IMR-90 (cell line): Measurements from ENCODE around the gene NTM. TPM values are rescaled to one million over a fixed set of nuclear protein-coding genes. Genes with fewer than 3 reads are reported as not detected.

Source experiments
- ATAC-seq: fragments of 200-7000 bp; cut with Tn5 transposase; 2 replicates; pipeline ENCODE4 v1.9.1; 2020; ENCODE audit warnings: low read depth, mild to moderate bottlenecking, moderate library complexity
- BruUV-seq: library from RNA; stranded (reverse); fragments of 400-500 nt; replicated peaks from 2 replicates; lab custom pipeline; 2021; lab: Mats Ljungman, UMichigan
- CTCF ChIA-PET: fragments of 300-600 bp; formaldehyde crosslinking; extraction: SDS; loops from one replicate; lab custom pipeline; 2021; ENCODE audit warnings: antibody characterized with exemption; lab: Yijun Ruan, JAX
- POLR2A ChIA-PET: fragments of 300-600 bp; sonication (Branson Sonifier 250); formaldehyde crosslinking; loops from one replicate; lab custom pipeline; 2022; ENCODE audit warnings: antibody characterized with exemption; ENCODE audit not compliant: unreplicated experiment; lab: Charles Lee
- DNase-seq: peaks from one replicate; pipeline ENCODE4 v3.0.0; 2013
- H2AFZ ChIP-seq: replicated peaks from 2 replicates; pipeline ENCODE3; 2013; ENCODE audit warnings: low read length, mild to moderate bottlenecking; ENCODE audit not compliant: poor library complexity
- H2AK5ac ChIP-seq: 2 replicates; pipeline ENCODE4 v1.6.1; 2013; ENCODE audit warnings: low read depth, low read length, inconsistent platforms
- H2AK9ac ChIP-seq: replicated peaks from 2 replicates; pipeline ENCODE3; 2013; ENCODE audit warnings: mild to moderate bottlenecking, low read depth, low read length, moderate library complexity; ENCODE audit not compliant: poor library complexity
- H2BK120ac ChIP-seq: 2 replicates; pipeline ENCODE4 v1.6.1; 2013; ENCODE audit warnings: low read depth, low read length, inconsistent platforms
- H2BK15ac ChIP-seq: 3 replicates; pipeline ENCODE4 v1.6.1; 2013; ENCODE audit warnings: low read depth, low read length, inconsistent platforms
- H2BK20ac ChIP-seq: 2 replicates; pipeline ENCODE4 v1.6.1; 2013; ENCODE audit warnings: low read depth, mild to moderate bottlenecking, inconsistent platforms, low read length, moderate library complexity
- H2BK5ac ChIP-seq: 2 replicates; pipeline ENCODE4 v1.6.1; 2013; ENCODE audit warnings: mild to moderate bottlenecking, low read depth, low read length, inconsistent platforms; ENCODE audit not compliant: poor library complexity, severe bottlenecking
- H3K14ac ChIP-seq: replicated peaks from 2 replicates; pipeline ENCODE4 v1.6.1; 2013; ENCODE audit warnings: low read depth, low read length, inconsistent platforms
- H3K18ac ChIP-seq: 2 replicates; pipeline ENCODE4 v1.6.1; 2013; ENCODE audit warnings: low read depth, low read length, control low read depth
- H3K23ac ChIP-seq: 2 replicates; pipeline ENCODE4 v1.6.1; 2013; ENCODE audit warnings: low read depth, low read length, inconsistent platforms
- H3K27ac ChIP-seq: 2 replicates; pipeline ENCODE4 v1.5.1; 2013; ENCODE audit warnings: mild to moderate bottlenecking, control low read depth, low read length; ENCODE audit not compliant: insufficient read depth
- H3K27me3 ChIP-seq: 2 replicates; pipeline ENCODE4 v1.6.1; 2013; ENCODE audit warnings: low read length; ENCODE audit not compliant: control insufficient read depth, insufficient read depth
- H3K36me3 ChIP-seq: 2 replicates; pipeline ENCODE4 v1.6.1; 2013; ENCODE audit warnings: low read length, mixed read lengths; ENCODE audit not compliant: control insufficient read depth, insufficient read depth
- H3K4ac ChIP-seq: 2 replicates; pipeline ENCODE4 v1.6.1; 2013; ENCODE audit warnings: low read depth, low read length, inconsistent platforms
- H3K4me1 ChIP-seq: 2 replicates; pipeline ENCODE4 v1.6.1; 2013; ENCODE audit warnings: low read length, mixed read lengths; ENCODE audit not compliant: control insufficient read depth, insufficient read depth
- H3K4me2 ChIP-seq: 2 replicates; pipeline ENCODE4 v1.6.1; 2013; ENCODE audit warnings: low read depth, mild to moderate bottlenecking, control low read depth, low read length, moderate library complexity
- H3K4me3 ChIP-seq: 2 replicates; pipeline ENCODE4 v1.5.1; 2013; ENCODE audit warnings: low read depth, mild to moderate bottlenecking, control low read depth, low read length, moderate library complexity; ENCODE audit not compliant: insufficient read depth
- H3K56ac ChIP-seq: 2 replicates; pipeline ENCODE4 v1.6.1; 2013; ENCODE audit warnings: low read length, inconsistent platforms; ENCODE audit not compliant: insufficient read depth; ENCODE audit errors: extremely low read depth
- H3K79me1 ChIP-seq, 2 experiments: 2 replicates each; pipeline ENCODE4 v1.6.1; 2013; ENCODE audit warnings: low read length in 2 of 2, inconsistent platforms in 1 of 2, low read depth in 1 of 2
- H3K9ac ChIP-seq: 2 replicates; pipeline ENCODE4 v1.6.1; 2013; ENCODE audit warnings: low read depth, low read length, control low read depth
- H3K9me1 ChIP-seq: 2 replicates; pipeline ENCODE4 v1.6.1; 2013; ENCODE audit warnings: low read length, inconsistent platforms; ENCODE audit not compliant: insufficient read depth
- H3K9me3 ChIP-seq: 2 replicates; pipeline ENCODE4 v1.6.1; 2013; ENCODE audit warnings: low read length; ENCODE audit not compliant: control insufficient read depth, insufficient read depth
- H4K20me1 ChIP-seq: 2 replicates; pipeline ENCODE4 v1.6.1; 2013; ENCODE audit warnings: low read length, inconsistent platforms; ENCODE audit not compliant: insufficient read depth
- H4K5ac ChIP-seq: 2 replicates; pipeline ENCODE4 v1.6.1; 2013; ENCODE audit warnings: mild to moderate bottlenecking, low read depth, low read length, control low read depth
- H4K8ac ChIP-seq, 2 experiments: 2 replicates each; pipeline ENCODE4 v1.6.1; 2013; ENCODE audit warnings: low read depth in 2 of 2, low read length in 2 of 2, control low read depth in 1 of 2, inconsistent platforms in 1 of 2
- H4K91ac ChIP-seq: 2 replicates; pipeline ENCODE4 v1.6.1; 2013; ENCODE audit warnings: low read depth, low read length, inconsistent platforms; ENCODE audit not compliant: insufficient read depth
- BHLHE40 ChIP-seq: fragments of 150-350 bp; IDR thresholded peaks from 2 replicates; pipeline ENCODE4 v1.6.1; 2016; ENCODE audit warnings: mild to moderate bottlenecking, low read depth, low read length
- CEBPB ChIP-seq: IDR thresholded peaks from 2 replicates; pipeline ENCODE4 v1.6.1; 2012; ENCODE audit warnings: low read depth, low read length, improper control_type of control experiment
- FOS ChIP-seq: fragments of 150-350 bp; IDR thresholded peaks from 2 replicates; pipeline ENCODE4 v1.6.1; 2016; ENCODE audit warnings: low read depth, low read length
- MAFK ChIP-seq: IDR thresholded peaks from 2 replicates; pipeline ENCODE4 v1.6.1; 2012; ENCODE audit warnings: low read depth, low read length, improper control_type of control experiment
- MAZ ChIP-seq: IDR thresholded peaks from 2 replicates; pipeline ENCODE4 v1.6.1; 2012; ENCODE audit warnings: low read depth, mild to moderate bottlenecking, low read length, improper control_type of control experiment, moderate library complexity, borderline replicate concordance
- MXI1 ChIP-seq: IDR thresholded peaks from 2 replicates; pipeline ENCODE4 v1.6.1; 2012; ENCODE audit warnings: low read depth, mild to moderate bottlenecking, low read length, moderate library complexity, borderline replicate concordance
- POLR2A ChIP-seq: IDR thresholded peaks from 2 replicates; pipeline ENCODE4 v1.6.1; 2012; ENCODE audit warnings: mild to moderate bottlenecking, low read depth, low read length
- RAD21 ChIP-seq: IDR thresholded peaks from 2 replicates; pipeline ENCODE4 v1.6.1; 2012; ENCODE audit warnings: low read length, improper control_type of control experiment
- RCOR1 ChIP-seq: IDR thresholded peaks from 2 replicates; pipeline ENCODE4 v1.6.1; 2012; ENCODE audit warnings: mild to moderate bottlenecking, low read length, improper control_type of control experiment; ENCODE audit not compliant: insufficient replicate concordance
- RFX5 ChIP-seq: IDR thresholded peaks from 2 replicates; pipeline ENCODE4 v1.8.0; 2012; ENCODE audit warnings: low read depth, mild to moderate bottlenecking, low read length, moderate library complexity
- SMC3 ChIP-seq: fragments of 150-350 bp; IDR thresholded peaks from 2 replicates; pipeline ENCODE4 v1.6.1; 2016; ENCODE audit warnings: low read depth, mild to moderate bottlenecking, antibody characterized with exemption, low read length, moderate library complexity
- WGBS, 2 experiments: methylation state at CpG; one replicate each; pipeline versions ENCODE4 v1.1.5 to v1.1.7; 2013; ENCODE audit warnings: missing lambda C conversion rate in 2 of 2; ENCODE audit not compliant: insufficient read length in 1 of 2; ENCODE audit errors: extremely low coverage in 2 of 2; 5-methylcytosine and 5-hydroxymethylcytosine counted together
- dilution Hi-C: fragments of 300-500 bp; cut with HindIII; formaldehyde crosslinking; loops from one replicate; pipeline ENCODE4 v1.14.3; 2018; ENCODE audit warnings: low sequenced_read_pairs; ENCODE audit not compliant: unreplicated experiment
- in situ Hi-C: fragments of 300-500 bp; cut with MboI; formaldehyde crosslinking; loops from 3 replicates; pipeline ENCODE4 v1.14.3; 2019; ENCODE audit warnings: low sequenced_read_pairs, inconsistent platforms, mixed read lengths
- intact Hi-C: fragments of 100-400 bp; cut with micrococcal nuclease; formaldehyde crosslinking; loops from 2 replicates; pipeline ENCODE4 v1.10.0; 2022
- polyA plus RNA-seq, 3 experiments: library from polyadenylated mRNA; depleted of rRNA; stranded (reverse); fragments of >200 nt; gene quantifications; 2 replicates each; pipeline ENCODE4 v1.2.3, GENCODE V29; 2012; ENCODE audit warnings: low replicate concordance in 1 of 3
- total RNA-seq: library from RNA; depleted of rRNA; stranded (reverse); fragments of >200 nt; gene quantifications from 2 replicates; pipeline ENCODE4 v1.2.3, GENCODE V29; 2012
- TF ChIP-seq, protein P1 (sequence below): fragments of 150-350 bp; IDR thresholded peaks from 2 replicates; pipeline ENCODE4 v1.6.1; 2016; ENCODE audit warnings: low read depth, mild to moderate bottlenecking, low read length, moderate library complexity, borderline replicate concordance
- TF ChIP-seq, protein P2 (sequence below): conservative IDR thresholded peaks from 2 replicates; pipeline ENCODE4 v1.5.1; 2012; ENCODE audit warnings: mild to moderate bottlenecking, low read depth, low read length, improper control_type of control experiment

NTM gene
- total and polyA plus RNA-seq, 2 of the 4 experiments (the other 2 are of a cell fraction) = 19.5 to 25.5 TPM

DNA sequence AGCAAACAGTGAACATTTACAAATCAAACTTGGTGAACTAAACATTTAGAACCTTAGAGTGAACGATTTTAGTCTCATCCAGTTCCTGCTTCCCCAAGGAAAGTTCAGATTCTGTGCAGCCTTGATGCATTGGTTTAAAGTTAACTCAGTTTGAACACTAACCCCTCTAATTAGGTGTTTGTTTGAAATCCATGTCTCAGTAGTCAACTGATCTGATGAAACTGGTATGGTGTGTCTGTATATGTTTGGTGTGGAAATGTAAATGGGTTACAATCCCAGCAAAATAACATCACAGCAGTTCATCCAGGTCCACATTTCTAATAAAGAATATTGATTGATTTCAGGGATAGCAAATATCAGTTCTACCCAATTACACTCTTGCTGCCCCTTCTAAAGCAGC lies 532.0 kb downstream of the NTM start (continued):
- TF ChIP-seq, protein P1, sequence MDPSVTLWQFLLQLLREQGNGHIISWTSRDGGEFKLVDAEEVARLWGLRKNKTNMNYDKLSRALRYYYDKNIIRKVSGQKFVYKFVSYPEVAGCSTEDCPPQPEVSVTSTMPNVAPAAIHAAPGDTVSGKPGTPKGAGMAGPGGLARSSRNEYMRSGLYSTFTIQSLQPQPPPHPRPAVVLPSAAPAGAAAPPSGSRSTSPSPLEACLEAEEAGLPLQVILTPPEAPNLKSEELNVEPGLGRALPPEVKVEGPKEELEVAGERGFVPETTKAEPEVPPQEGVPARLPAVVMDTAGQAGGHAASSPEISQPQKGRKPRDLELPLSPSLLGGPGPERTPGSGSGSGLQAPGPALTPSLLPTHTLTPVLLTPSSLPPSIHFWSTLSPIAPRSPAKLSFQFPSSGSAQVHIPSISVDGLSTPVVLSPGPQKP = no peak
- TF ChIP-seq MXI1 = no peak
- TF ChIP-seq FOS = no peak

DNA sequence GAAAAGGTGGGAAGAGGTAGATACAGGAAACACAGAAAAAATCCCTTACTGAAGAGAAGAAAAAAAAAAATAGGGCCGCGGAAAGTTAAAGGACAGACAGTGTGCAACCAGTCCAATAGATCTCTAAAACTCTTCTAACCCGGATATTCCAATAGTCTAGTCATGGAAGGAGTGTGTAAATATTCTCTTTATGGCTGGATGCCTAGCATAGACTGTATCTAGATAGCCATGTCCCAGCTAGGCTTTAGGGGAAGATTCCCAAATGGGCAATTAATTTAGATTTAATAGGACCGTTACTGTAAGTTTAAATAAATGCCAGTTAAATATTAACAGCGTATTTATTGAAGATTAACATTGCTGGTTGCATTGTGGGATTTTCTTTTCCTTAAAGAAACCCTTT lies 532.7 kb downstream of the NTM start:
- no peaks in the 10 kb centered on the region for H3K36me3 ChIP-seq
- in situ Hi-C loops = no loop called here
- peaks cover 8% of the 10 kb centered on the region; the same call in 1 of the 2 replicates for H3K9me1 ChIP-seq
- H2BK20ac ChIP-seq = no peak overlapping the region
- peaks cover 3 to 21% of the 10 kb centered on the region in 2 experiments; a peak in 2 of 4 replicates for H3K79me1 ChIP-seq
- H2BK5ac ChIP-seq = no peak overlapping the region
- no TSS peak for BruUV-seq
- no peak overlapping the region for H2BK15ac ChIP-seq
- CTCF ChIA-PET = no interaction called here
- no peak overlapping the region for H2AK9ac ChIP-seq
- peak overlapping the region; percentile 56; the same call in 1 of the 2 replicates for H3K18ac ChIP-seq
- H4K5ac ChIP-seq = no peak overlapping the region
- H3K56ac ChIP-seq = no peak overlapping the region
- H3K9me3 ChIP-seq = no peaks in the 10 kb centered on the region
- no peak overlapping the region for H4K8ac ChIP-seq
- no peaks in the 10 kb centered on the region for H4K20me1 ChIP-seq
- POLR2A ChIA-PET = no interaction called here
- peak; percentile 46; the same call in 1 of the 2 replicates for ATAC-seq
- H3K4ac ChIP-seq = no peak overlapping the region
- H3K27ac ChIP-seq = no peak overlapping the region
- no peak for DNase-seq
- dilution Hi-C loops = no loop called here
- H2AFZ ChIP-seq = no peak overlapping the region
- no CpG with 5 or more reads among the region's 5 CpGs for WGBS, 2 experiments
- H3K23ac ChIP-seq = no peak overlapping the region
- intact Hi-C loops = no loop called here
- H3K4me3 ChIP-seq = no peak overlapping the region
- 0 out of 2 replicates have a peak overlapping the region, but pooled peaks have one; percentile 26 for H3K14ac ChIP-seq
- no peak overlapping the region for H3K9ac ChIP-seq
- peaks cover 8% of the 10 kb centered on the region for H3K4me1 ChIP-seq
- no peak overlapping the region for H3K4me2 ChIP-seq
- H3K27me3 ChIP-seq = no peaks in the 10 kb centered on the region
- H4K91ac ChIP-seq = no peak overlapping the region
- no peak overlapping the region for H2AK5ac ChIP-seq
- H2BK120ac ChIP-seq = no peak overlapping the region
- TF ChIP-seq, protein P2, sequence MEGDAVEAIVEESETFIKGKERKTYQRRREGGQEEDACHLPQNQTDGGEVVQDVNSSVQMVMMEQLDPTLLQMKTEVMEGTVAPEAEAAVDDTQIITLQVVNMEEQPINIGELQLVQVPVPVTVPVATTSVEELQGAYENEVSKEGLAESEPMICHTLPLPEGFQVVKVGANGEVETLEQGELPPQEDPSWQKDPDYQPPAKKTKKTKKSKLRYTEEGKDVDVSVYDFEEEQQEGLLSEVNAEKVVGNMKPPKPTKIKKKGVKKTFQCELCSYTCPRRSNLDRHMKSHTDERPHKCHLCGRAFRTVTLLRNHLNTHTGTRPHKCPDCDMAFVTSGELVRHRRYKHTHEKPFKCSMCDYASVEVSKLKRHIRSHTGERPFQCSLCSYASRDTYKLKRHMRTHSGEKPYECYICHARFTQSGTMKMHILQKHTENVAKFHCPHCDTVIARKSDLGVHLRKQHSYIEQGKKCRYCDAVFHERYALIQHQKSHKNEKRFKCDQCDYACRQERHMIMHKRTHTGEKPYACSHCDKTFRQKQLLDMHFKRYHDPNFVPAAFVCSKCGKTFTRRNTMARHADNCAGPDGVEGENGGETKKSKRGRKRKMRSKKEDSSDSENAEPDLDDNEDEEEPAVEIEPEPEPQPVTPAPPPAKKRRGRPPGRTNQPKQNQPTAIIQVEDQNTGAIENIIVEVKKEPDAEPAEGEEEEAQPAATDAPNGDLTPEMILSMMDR = no peak
- TF ChIP-seq MAFK (no peak), MAZ (no peak), RAD21 (no peak), POLR2A (no peak), FOS (no peak), RFX5 (no peak), CEBPB (no peak), BHLHE40 (no peak), SMC3 (no peak), RCOR1 (no peak)
- TF ChIP-seq, protein P1 = no peak
